GM12891 (cell line): ENCODE data around the gene TMEM38A.
"Not testable (repeated sequence)": the region's sequence is repeated elsewhere in the genome, so short reads cannot be mapped to it uniquely, and the experiment has no call there.

ENCODE experiments used
- POLR2A ChIP-seq: IDR thresholded peaks from 2 replicates; pipeline ENCODE4 v1.6.1; 2011; ENCODE audit warnings: low read depth, low read length, control low read depth
- POLR2AphosphoS5 ChIP-seq: IDR thresholded peaks from 2 replicates; pipeline ENCODE4 v1.6.1; 2011; ENCODE audit warnings: low read depth, low read length, control low read depth
- SPI1 ChIP-seq: IDR thresholded peaks from 2 replicates; pipeline ENCODE4 v1.6.1; 2011; ENCODE audit warnings: low read depth, low read length, control low read depth

GRCh38 chr19:16651421-16652188, 9.3 kb upstream of the TMEM38A start:
- not testable (repeated sequence) for TF ChIP-seq POLR2A, SPI1, POLR2AphosphoS5
